B cell (primary cell): ENCODE data around the gene TMEM132D. TPM values are rescaled to one million over a fixed set of nuclear protein-coding genes. Genes with fewer than 3 reads are reported as not detected.

ENCODE experiments used
- ATAC-seq: fragments of 200-7000 bp; cut with Tn5 transposase; one replicate; pipeline ENCODE4 v1.10.0; 2021; ENCODE audit warnings: low read depth, mild to moderate bottlenecking, moderate number of reproducible peaks, moderate library complexity
- CTCF ChIA-PET: fragments of 350-600 bp; sonication (Branson Sonifier 250); formaldehyde crosslinking; loops from one replicate; lab custom pipeline; 2021; ENCODE audit warnings: antibody characterized with exemption, inconsistent platforms; lab: Charles Lee
- POLR2A ChIA-PET: fragments of 350-600 bp; sonication (Branson Sonifier 250); formaldehyde crosslinking; loops from one replicate; lab custom pipeline; 2021; ENCODE audit warnings: antibody characterized with exemption; lab: Charles Lee
- DNase-seq: peaks from one replicate; pipeline ENCODE4 v3.0.0; 2013
- H2AFZ ChIP-seq: 2 replicates; pipeline ENCODE4 v1.6.1; 2012; ENCODE audit warnings: mild to moderate bottlenecking, low read depth, low read length; ENCODE audit not compliant: insufficient read depth, poor library complexity, severe bottlenecking
- H3K27ac ChIP-seq, 2 donors: 1 replicate in 1 of 2; 2 replicates in 1 of 2; pipeline ENCODE4 v1.5.1; 2012 to 2013; ENCODE audit warnings: low read length in 2 of 2, mild to moderate bottlenecking in 2 of 2, moderate library complexity in 1 of 2
- H3K27me3 ChIP-seq, 4 experiments: fragments of 200-600 bp in 1 of 4; sonication (generic) in 1 of 4; replicated peaks in 1 of 4; 1 replicate in 2 of 4; 2 replicates in 2 of 4; pipeline versions ENCODE4 v1.6.1 to v1.7.0; 2013 to 2016; ENCODE audit warnings: low read length in 3 of 4, mild to moderate bottlenecking in 2 of 4, mixed read lengths in 1 of 4, moderate library complexity in 1 of 4; ENCODE audit not compliant: insufficient read depth in 4 of 4, control insufficient read depth in 3 of 4; ENCODE audit errors: control extremely low read depth in 1 of 4
- H3K36me3 ChIP-seq, 2 experiments: replicated peaks in 1 of 2; 1 replicate in 1 of 2; 2 replicates in 1 of 2; pipeline versions ENCODE4 v1.6.1 to v1.7.1; 2013; ENCODE audit warnings: low read length in 1 of 2; ENCODE audit not compliant: insufficient read depth in 2 of 2, control insufficient read depth in 1 of 2; ENCODE audit errors: control extremely low read depth in 1 of 2, extremely low read depth in 1 of 2
- H3K4me1 ChIP-seq, 2 donors: fragments of 200-600 bp in 1 of 2; sonication (generic) in 1 of 2; 1 replicate in 1 of 2; 2 replicates in 1 of 2; pipeline versions ENCODE4 v1.5.1 to v1.6.1; 2013 to 2017; ENCODE audit warnings: low read length in 2 of 2; ENCODE audit not compliant: control insufficient read depth in 2 of 2, insufficient read depth in 2 of 2
- H3K4me2 ChIP-seq: replicated peaks from 2 replicates; pipeline ENCODE3; 2012; ENCODE audit warnings: mild to moderate bottlenecking, low read depth, low read length; ENCODE audit not compliant: poor library complexity, severe bottlenecking
- H3K4me3 ChIP-seq, 5 experiments: fragments of 200-600 bp in 1 of 5; sonication (generic) in 1 of 5; 1 replicate in 3 of 5; 2 replicates in 2 of 5; pipeline versions ENCODE4 v1.5.1 to v1.7.0; 2011 to 2016; ENCODE audit warnings: low read length in 4 of 5, mild to moderate bottlenecking in 4 of 5, low read depth in 2 of 5, control low read depth in 1 of 5, moderate library complexity in 1 of 5; ENCODE audit not compliant: insufficient read depth in 1 of 5; ENCODE audit errors: control extremely low read depth in 1 of 5, extremely low read depth in 1 of 5
- H3K79me2 ChIP-seq: fragments of 200-600 bp; sonication (generic); one replicate; pipeline ENCODE4 v1.6.0; 2016; ENCODE audit warnings: low read length; ENCODE audit not compliant: control insufficient read depth, insufficient read depth
- H3K9ac ChIP-seq: fragments of 200-600 bp; sonication (generic); 2 replicates; pipeline ENCODE4 v1.6.1; 2017; ENCODE audit warnings: mild to moderate bottlenecking, low read length, moderate library complexity
- H3K9me3 ChIP-seq, 3 donors: one replicate each; pipeline versions ENCODE4 v1.6.1 to v1.7.1; 2013; ENCODE audit warnings: low read length in 2 of 3; ENCODE audit not compliant: control insufficient read depth in 2 of 3, insufficient read depth in 1 of 3; ENCODE audit errors: control extremely low read depth in 1 of 3
- H4K20me1 ChIP-seq: 2 replicates; pipeline ENCODE4 v1.6.0; 2012; ENCODE audit warnings: mild to moderate bottlenecking, low read length; ENCODE audit not compliant: insufficient read depth, control insufficient read depth, poor library complexity, severe bottlenecking
- H3K27ac Mint-ChIP-seq: one replicate; pipeline ENCODE4 v1.8.0; 2021; ENCODE audit warnings: mixed read lengths
- H3K27me3 Mint-ChIP-seq: one replicate; pipeline ENCODE4 v1.8.0; 2021; ENCODE audit warnings: mixed read lengths
- H3K4me1 Mint-ChIP-seq: one replicate; pipeline ENCODE4 v1.8.0; 2021; ENCODE audit warnings: mixed read lengths
- H3K4me3 Mint-ChIP-seq: one replicate; pipeline ENCODE4 v1.8.0; 2021; ENCODE audit warnings: mixed read lengths
- H3K9me3 Mint-ChIP-seq: one replicate; pipeline ENCODE4 v1.8.0; 2022; ENCODE audit warnings: mixed read lengths; ENCODE audit not compliant: insufficient read depth
- CTCF ChIP-seq: fragments of 200-600 bp; IDR thresholded peaks from one replicate; pipeline ENCODE4 v1.8.0; 2022; ENCODE audit warnings: antibody characterized with exemption, mild to moderate bottlenecking
- EZH2 ChIP-seq: IDR thresholded peaks from 2 replicates; pipeline ENCODE4 v1.6.1; 2012; ENCODE audit warnings: borderline replicate concordance, low read depth, mild to moderate bottlenecking, moderate library complexity, low read length; ENCODE audit not compliant: insufficient read depth, poor library complexity, severe bottlenecking
- WGBS: methylation state at CpG from one replicate; pipeline ENCODE4 v1.1.5; 2013; ENCODE audit warnings: missing lambda C conversion rate; ENCODE audit not compliant: insufficient coverage; 5-methylcytosine and 5-hydroxymethylcytosine counted together
- intact Hi-C: fragments of 100-400 bp; cut with micrococcal nuclease; formaldehyde crosslinking; loops from one replicate; pipeline ENCODE4 v1.10.0; 2022
- polyA plus RNA-seq: library from polyadenylated mRNA; depleted of rRNA; stranded (reverse); fragments of >200 nt; gene quantifications from 2 replicates; pipeline ENCODE4 v1.2.3, GENCODE V29; 2012
- total RNA-seq, 2 donors: library from RNA; stranded (reverse); fragments of 120-200 nt in 1 of 2; gene quantifications; 1 replicate in 1 of 2; 2 replicates in 1 of 2; pipeline versions ENCODE4 v1.2.3 to v1.2.4, GENCODE V29; 2013 to 2022

Gene TMEM132D
- total and polyA plus RNA-seq, 2 donors (not counting 1 experiment from before 2014, with no cell fraction given), result not detected

GRCh38 chr12:129532707-129533499, 370.9 kb downstream of the TMEM132D start:
- 63% methylated on average over 13 of the region's 17 CpGs for WGBS
- ChIA-PET CTCF (no interaction called here), POLR2A (no interaction called here)
- H3K9ac ChIP-seq, result no peak overlapping the region
- no peaks in the 10 kb centered on the region for H3K36me3 ChIP-seq
- H3K27ac ChIP-seq, result no peak overlapping the region
- H3K4me3 Mint-ChIP-seq, result no peak overlapping the region
- no peaks in the 10 kb centered on the region for H3K4me1 ChIP-seq
- no peaks in the 10 kb centered on the region for H3K27me3 ChIP-seq
- H3K9me3 Mint-ChIP-seq, result no peaks in the 10 kb centered on the region
- H3K4me2 ChIP-seq, result no peak overlapping the region
- H3K9me3 ChIP-seq, result peaks cover 0 to 8% (median 0%) of the 10 kb centered on the region in 3 donors
- no peaks in the 10 kb centered on the region for H3K27me3 Mint-ChIP-seq
- TF ChIP-seq EZH2 (no peak), CTCF (no peak)
- no peaks in the 10 kb centered on the region for H3K79me2 ChIP-seq
- no peaks in the 10 kb centered on the region for H3K4me1 Mint-ChIP-seq
- DNase-seq, result no peak
- intact Hi-C loops, result no loop called here
- no peak for ATAC-seq
- H3K4me3 ChIP-seq, result no peak overlapping the region
- H2AFZ ChIP-seq, result no peak overlapping the region
- no peak overlapping the region for H3K27ac Mint-ChIP-seq
- no peaks in the 10 kb centered on the region for H4K20me1 ChIP-seq

- DNase-seq (no peak), ATAC-seq (no peak)
- H3K4me2 ChIP-seq, result no peak overlapping the region
- ChIA-PET CTCF (no interaction called here), POLR2A (no interaction called here)
- H3K36me3 ChIP-seq, result no peaks in the 10 kb centered on the region
- H3K9me3 Mint-ChIP-seq, result no peaks in the 10 kb centered on the region
- intact Hi-C loops, result no loop called here
- no peak for TF ChIP-seq EZH2
- TF ChIP-seq CTCF, result no peak
- no peak overlapping the region for H2AFZ ChIP-seq
- H3K27me3 Mint-ChIP-seq, result no peaks in the 10 kb centered on the region
- H3K9ac ChIP-seq, result no peak overlapping the region
- peaks cover 0 to 8% (median 0%) of the 10 kb centered on the region in 3 donors for H3K9me3 ChIP-seq
- no peaks in the 10 kb centered on the region for H3K4me1 ChIP-seq
- no peak overlapping the region for H3K27ac Mint-ChIP-seq
- H4K20me1 ChIP-seq, result no peaks in the 10 kb centered on the region
- no peak overlapping the region for H3K27ac ChIP-seq
- no peaks in the 10 kb centered on the region for H3K79me2 ChIP-seq
- no peak overlapping the region for H3K4me3 ChIP-seq
- 78% methylated on average over 5 of the region's 7 CpGs for WGBS
- no peak overlapping the region for H3K4me3 Mint-ChIP-seq
- H3K4me1 Mint-ChIP-seq, result no peaks in the 10 kb centered on the region
- no peaks in the 10 kb centered on the region for H3K27me3 ChIP-seq
Observed at GRCh38 chr12:129532082-129532481, 371.7 kb downstream of the TMEM132D start.
